NOMO-1 treated with dmso at 0.1 percent for 144 hours (cell line): ENCODE data around the gene LMOD2.
"Not testable (repeated sequence)": the region's sequence is repeated elsewhere in the genome, so short reads cannot be mapped to it uniquely, and the experiment has no call there.

Source experiments
- DNase-seq: peaks from one replicate; lab custom pipeline; 2025; ENCODE audit not compliant: unreplicated experiment; lab: John Stamatoyannopoulos, UW

LMOD2 gene, protein sequence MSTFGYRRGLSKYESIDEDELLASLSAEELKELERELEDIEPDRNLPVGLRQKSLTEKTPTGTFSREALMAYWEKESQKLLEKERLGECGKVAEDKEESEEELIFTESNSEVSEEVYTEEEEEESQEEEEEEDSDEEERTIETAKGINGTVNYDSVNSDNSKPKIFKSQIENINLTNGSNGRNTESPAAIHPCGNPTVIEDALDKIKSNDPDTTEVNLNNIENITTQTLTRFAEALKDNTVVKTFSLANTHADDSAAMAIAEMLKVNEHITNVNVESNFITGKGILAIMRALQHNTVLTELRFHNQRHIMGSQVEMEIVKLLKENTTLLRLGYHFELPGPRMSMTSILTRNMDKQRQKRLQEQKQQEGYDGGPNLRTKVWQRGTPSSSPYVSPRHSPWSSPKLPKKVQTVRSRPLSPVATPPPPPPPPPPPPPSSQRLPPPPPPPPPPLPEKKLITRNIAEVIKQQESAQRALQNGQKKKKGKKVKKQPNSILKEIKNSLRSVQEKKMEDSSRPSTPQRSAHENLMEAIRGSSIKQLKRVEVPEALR

DNA sequence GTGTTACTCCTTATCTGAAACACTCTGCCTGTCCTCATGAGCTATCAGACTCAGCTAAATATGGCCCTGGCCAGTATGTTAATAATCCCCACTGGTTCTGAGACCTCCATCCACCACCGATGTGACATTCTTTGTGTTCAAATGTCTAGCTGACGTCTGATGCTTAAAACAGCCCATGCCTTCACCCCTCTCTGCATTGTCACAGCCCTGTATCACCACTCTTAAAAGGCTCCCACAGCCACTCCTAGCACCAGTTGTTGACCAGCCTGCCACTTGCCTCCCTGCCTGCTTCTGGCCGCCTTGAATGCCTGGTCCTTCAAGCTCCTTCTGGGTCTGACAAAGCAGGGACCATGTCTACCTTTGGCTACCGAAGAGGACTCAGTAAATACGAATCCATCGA is at the start of gene LMOD2:
LMOD2 (plus strand) TSS at position 253 of the 400 bp plus-strand sequence; CDS start at position 351, 98 bp downstream.
- DNase-seq, result no peak

DNA sequence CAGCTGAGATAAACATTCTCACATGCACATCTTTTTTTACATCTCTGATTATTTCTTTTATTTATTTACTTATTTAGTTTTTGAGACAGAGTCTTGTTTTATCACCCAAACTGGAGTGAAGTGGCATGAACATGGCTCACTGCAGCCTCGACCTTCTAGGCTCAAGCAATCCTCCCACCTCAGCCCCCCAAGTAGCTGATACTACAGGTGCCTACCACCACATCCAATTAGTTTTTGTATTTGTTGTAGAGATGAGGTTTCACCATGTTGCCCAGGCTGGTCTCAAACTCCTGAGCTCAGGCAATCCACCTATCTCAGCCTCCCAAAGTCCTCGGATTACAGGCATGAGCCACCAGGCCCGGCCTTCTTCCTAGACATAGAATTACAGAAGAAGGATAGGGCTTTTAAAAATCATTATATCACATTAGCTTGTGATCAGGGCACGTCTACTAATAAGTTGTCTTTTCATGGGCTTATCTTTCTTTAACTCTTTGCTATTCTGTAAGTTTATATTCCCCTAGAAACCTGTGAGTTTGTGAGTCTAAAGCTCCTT is 48.2 kb upstream of the LMOD2 start:
- DNase-seq, result no peak

DNA sequence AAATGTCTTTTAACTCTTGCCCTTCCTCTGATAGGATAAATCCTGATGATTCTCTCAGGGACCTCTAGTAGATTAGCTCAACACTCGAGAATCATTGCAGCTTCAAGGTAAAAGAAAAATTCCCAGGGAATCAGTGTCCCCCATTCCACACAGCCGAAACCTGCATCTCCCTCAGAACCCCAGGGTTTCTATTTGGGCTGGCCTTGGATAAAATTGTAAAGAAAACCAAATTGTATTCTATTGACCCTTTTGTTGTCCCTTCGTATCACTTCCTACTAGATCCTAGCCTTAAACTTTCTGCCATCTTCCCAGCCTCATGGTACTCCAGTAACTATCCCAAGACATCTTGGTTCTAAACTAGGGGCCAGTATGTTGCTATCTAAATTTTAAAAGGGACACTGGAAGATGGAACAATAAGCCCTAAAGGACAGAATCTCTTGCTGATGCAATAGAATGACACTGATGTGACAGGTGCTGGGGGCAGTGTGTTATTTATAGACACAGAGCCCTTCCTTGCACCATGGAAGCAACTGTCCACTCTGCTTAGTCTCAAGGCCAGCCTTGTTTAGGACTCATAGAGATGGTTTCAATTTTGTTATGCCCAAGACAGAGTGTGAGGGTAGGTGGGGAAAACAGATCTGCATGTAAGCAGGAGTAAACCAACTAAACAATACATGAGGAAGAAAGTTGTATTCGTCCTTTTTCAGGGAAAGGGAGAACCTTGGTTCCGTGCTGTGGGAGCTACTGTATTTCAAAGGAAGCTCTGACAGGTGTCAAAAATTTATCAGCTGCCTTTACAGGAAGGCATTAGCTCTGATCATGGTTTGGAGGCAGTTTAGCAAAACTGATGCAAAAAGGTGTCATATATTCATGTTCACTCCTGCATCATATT is 46.4 kb upstream of the LMOD2 start:
- no peak for DNase-seq

DNA sequence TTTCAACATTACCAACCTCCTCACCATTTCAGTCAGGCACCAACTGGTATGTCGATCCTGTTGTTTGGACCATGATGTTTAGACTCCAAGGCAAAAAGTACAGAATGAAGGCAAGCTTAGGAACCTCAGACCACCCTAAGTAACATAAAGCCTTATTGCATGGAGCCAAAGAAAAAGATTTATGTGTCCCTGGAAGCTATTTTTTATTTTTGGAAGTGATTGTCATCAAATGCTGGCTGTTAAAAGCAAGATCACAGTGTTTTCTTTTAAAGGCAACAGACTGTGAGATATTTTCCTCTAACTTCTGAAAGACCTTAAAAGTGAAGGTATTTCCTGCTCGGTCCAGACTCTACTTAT is 45.8 kb upstream of the LMOD2 start:
- no peak for DNase-seq

DNA sequence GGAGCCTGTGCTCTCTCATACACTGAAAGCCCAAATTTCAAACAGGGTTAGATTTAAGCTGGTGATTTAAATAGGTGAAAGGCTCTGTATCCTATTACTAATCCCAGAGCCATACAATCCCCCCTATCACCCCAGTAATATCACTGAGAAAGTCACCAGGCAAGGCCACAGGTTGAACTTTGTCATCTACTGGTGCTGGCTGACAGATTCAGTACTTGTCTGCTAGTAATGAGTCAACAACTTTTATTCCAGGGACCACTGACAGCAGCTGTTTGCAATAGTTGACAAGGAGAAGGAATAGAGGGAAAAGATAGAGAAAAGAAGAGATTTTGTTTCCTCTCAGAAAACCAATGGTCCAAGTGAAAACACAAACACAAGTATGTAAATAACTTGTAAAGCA is 43.6 kb upstream of the LMOD2 start:
- no peak for DNase-seq

DNA sequence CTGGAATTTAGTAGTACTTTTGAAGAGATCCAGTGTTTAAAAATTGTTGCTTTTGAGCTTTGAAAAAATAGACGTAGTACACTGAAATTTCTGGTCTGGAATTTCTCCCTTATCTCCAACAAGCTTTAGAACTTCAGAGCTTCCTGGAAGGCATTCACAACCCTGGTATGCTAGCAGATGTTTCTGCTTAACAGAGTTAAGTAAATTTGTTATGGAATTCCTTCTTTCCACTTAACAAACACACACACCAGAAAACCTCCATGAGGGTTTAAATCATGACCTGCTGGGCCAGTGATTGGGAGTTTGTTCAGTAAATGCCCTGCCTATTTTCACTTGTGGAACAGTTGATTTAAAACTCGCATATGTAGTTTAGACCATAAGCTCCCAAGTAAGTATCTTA is 40.3 kb upstream of the LMOD2 start:
- no peak for DNase-seq

DNA sequence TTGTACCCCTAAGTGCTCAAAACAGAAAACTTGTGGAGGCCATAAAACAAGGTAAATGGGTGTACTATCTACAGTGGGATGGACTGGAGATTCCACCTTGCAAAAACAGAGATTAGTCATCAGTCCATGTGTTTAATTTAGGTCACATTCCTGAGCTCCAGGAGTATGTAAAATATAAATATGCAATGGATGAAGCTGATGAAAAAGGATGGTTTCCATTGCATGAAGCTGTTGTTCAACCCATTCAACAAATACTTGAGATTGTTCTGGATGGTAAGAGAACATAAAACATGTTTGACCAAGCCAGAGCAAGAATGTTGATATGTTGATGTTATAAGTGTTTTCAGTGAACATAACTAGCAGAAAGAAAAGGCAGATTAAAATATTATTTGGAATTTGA is 39.4 kb upstream of the LMOD2 start:
- DNase-seq, result no peak

DNA sequence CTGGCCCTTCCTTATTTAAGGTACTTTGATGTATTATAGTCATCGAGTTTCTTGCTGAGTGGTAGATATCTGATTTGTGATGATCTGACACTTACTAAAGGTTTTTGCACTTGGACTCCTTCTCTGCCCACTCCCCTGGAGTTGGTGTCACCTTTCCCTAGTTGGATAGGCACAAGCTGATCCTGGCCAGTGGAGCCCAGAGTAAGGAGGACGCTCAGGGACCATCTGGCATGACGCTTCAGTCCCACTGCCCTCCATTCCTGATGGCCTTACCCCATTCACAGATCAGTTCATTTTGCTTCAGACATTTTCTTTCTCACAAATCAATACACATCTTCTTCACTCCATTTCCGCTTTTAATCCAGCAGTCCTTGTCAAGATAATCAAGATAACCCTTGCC is 34.0 kb upstream of the LMOD2 start:
- no peak for DNase-seq

DNA sequence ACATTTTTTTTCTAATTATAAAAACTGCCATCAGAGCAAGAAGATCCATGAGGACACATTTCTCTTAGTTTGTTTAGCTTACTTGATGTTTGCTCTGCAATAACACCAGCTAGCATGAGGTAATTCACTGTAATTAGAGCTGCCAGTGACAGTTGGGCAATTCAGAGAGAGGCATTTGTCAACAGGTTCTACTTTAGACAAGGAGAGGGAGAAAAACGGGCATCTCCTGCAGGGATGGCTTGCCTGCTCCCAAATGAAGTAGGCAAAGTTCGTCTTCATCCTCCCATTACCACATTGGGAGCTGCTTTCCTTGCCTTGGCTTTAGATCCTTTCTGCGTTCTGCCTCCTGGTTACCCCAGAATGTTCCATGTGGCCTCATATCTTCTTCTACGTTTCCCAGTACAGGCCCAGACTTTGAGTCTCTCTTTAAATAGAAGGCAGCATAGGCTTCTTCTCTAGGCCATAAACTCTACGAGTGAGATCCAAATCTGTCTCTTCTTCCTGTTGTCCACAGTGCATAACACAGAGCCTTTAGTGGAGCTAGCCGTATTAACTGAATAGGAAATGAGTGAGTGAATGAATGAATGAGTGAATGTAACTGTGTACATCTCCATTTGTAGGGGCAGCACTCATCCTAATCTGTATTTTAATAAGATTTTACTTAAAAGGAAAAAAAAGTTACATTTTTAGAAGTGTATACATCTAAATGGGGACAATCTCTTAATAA is 32.8 kb upstream of the LMOD2 start:
- no peak for DNase-seq

DNA sequence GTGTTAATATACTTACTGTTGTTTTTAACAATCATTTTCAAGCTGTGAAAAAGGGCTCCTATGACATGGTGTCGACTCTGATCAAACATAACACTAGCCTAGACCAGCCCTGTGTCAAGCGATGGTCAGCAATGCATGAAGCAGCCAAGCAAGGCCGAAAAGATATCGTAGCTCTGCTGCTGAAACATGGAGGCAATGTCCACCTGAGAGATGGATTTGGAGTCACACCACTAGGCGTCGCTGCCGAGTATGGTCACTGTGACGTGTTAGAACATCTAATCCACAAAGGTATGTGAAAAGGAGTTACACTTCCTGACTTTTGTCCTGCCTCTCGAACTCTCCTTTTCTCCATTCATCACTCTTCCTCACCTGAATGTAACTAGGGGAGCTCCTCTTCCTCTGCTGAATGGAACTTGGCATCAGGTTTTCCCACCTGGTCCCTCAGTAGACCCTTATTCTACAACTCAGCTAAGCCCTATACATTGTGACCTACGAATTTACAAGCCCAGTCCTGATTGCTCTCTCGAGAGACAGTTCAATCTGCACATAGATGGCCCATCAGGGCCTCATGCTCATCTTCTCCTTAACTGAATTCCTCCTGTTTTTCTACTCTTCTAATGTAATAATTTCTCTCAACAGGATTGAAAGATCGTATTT is 31.0 kb upstream of the LMOD2 start:
- no peak for DNase-seq

DNA sequence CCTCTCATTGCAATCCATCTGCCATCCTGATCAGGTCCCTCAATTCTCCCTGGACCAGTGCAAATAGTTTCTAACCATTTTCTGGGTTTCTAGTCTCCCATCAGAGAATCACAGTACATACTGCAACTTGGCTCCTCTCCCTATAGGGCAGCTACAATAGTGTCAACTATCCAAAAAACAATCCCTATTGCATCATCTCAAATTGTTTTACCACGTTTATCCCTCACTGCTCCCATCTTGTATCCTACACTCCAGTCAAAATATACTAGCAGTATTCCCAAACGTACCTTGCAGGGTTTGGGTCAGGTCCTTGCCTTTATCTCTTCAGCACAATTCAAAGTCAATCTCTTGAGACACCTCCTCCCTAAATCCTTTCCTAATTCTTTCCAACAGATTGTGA is 30.4 kb upstream of the LMOD2 start:
- no peak for DNase-seq

DNA sequence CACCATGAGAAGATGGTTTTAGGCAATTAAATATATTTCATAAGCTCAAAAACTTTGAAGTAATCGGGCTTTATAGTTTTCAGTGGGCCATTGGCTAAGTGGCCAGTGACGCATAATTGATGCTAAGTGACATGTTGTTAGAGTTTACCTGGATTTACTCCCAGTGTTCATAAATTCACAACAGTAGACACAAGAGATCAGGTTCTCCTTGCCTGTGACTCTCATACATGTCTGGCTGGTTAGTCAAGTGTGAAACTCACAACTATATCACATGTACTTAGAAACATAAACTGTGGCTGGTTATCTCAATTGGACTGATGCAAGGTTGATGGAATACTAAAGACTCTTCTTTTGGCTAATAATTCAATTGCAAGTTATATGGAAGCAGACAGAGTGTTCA is 27.8 kb upstream of the LMOD2 start:
- DNase-seq, result no peak

DNA sequence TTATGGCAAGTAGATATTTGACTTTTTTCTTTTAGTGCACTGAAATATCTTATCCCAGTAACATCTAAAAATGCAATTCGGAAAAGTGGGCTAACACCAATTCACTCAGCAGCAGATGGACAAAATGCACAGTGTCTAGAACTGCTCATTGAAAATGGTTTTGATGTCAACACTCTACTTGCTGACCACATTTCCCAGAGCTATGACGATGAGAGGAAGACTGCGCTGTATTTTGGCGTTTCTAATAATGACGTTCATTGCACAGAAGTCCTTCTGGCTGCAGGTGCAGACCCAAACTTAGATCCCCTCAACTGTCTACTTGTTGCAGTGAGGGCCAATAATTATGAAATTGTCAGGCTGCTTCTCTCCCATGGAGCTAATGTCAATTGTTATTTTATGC is 26.8 kb upstream of the LMOD2 start:
- DNase-seq, result no peak

DNA sequence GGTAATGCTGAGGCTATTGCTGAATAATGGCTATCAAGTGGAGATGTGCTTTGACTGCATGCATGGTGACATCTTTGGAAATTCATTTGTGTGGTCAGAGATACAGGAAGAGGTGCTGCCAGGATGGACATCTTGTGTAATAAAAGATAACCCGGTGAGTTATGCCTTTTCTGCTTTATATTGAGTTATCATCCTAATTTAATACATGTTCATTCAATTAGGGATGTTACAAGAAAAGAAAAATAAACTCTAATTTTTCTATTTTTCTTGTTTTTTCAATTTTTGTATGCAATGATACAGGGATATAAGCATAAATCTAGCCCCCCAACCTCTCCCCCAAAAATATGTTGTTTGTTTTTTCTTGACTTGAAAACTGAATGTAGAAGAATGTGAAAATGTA is 26.4 kb upstream of the LMOD2 start:
- DNase-seq, result no peak

DNA sequence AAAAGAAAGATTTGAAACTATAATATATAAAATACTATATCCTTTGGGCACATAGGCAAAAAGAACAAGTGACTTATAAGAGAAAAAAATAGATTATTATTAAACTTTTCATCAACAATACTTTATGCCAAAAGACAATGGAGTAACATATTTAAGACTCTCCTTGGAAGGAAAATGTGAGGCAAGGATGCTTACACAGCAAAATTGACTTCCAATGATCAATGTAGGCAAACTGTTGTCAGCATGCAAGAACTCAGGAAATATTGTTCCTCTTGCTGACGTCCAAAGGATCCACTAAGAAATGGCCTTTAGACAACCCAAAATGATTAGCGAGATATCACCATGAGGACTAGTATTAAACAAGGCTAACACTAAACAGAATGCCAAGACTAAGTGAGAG is 22.9 kb upstream of the LMOD2 start:
- no peak for DNase-seq

DNA sequence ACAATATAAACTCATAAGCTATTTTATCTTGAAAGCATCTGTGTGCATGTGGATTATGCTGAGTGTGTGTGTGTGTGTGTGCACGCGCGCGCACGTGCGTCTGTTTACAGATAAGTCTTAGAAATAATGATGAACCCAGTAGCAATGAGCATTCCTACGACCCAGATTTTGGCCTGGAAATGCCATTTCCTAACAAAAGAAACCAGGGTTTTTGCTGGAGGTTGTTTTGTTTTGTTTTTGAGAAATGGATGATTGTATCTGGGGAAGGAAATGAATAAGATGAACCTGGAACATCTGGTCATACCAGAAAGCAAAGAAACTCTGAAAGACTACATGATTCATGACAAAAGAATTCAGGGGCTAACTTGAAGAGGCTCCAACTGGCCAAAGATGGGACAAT is 22.1 kb upstream of the LMOD2 start:
- DNase-seq, result no peak

DNA sequence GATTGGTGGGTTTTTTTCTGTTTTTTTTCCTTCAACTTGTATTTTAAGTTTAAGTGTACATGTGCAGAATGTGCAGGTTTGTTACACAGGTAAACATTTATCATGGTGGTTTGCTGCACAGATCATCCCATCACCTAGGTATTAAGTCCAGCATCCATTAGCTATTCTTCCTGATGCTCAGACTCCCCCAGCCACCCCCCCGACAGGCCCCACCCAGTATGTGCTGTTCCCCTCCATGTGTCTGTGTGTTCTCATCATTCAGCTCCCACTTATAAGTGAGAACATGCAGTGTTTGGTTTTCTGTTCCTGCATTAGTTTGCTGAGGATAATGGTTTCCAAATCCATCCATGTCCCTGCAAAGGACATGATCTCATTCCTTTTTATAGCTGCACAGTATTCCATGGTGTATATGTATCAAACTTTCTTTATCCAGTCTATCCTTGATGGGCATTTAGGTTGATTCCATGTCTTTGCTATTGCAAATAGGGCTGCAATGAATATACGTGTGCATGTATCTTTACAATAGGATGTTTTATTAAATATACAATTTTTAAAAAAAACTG is 21.6 kb upstream of the LMOD2 start:
- not testable (repeated sequence) for DNase-seq

DNA sequence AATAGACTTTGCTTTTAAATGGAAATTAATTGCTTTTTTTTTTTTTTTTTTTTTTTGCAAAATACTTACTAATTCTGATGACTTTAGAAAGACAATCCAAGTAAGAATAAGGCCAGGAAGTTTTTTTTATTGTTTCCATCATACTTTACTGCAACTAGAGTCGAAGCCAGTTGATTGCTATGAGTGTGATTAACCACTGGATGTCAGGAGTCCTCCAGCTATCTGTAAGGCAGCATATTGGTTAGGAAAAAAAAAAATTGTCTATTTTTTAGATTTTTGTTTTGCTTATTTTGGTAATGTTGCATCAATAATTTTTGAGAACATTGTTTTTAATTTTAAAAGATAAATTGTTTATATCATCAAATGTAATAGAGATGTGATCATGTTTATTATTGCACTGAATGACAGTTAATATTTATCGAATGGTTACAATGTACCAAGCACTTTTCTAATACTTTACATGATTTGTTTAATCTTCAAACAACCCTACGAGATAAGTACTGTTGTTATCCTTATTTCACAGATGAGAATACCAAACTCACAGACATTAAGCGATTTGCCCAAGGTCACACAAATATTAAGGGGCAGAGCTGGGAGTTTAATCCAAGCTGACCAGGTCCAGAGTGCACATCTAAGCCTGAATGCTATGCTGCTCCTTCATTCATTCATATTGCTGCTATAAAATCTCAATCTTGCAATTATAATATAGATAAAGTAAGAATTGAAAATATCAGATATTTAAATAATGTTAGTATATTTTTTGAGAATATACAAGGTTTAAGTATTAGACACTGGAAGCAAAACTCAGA is 19.9 kb upstream of the LMOD2 start:
- no peak for DNase-seq

DNA sequence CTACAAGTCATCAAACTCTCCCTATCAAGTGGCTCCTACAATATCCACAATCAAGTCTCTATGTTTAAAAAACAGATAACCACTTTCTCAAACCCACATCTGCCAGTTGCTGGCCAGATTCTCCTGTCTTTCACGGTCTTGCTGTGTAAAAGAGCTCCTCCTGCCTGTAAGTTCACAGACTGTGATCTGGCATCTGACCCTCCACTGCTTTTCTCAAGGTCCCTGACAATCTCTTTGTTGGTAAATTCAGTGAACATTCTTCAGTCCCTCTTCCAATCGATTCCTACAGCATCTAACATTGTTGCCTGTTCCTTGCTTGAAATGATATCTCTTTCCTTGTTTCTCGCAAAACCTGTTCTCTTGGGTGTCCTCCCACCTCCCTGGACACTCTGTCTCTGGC is 18.5 kb upstream of the LMOD2 start:
- no peak for DNase-seq
